Mucosa of gallbladder (tissue), 1 donor: Measurements from ENCODE around the gene PLPP1. TPM values are rescaled to one million over a fixed set of nuclear protein-coding genes. Genes with fewer than 3 reads are reported as not detected.

Experiments
- DNase-seq: peaks from one replicate; pipeline ENCODE4 v3.0.0-alpha.2; 2020; ENCODE audit warnings: low spot score
- total RNA-seq: library from RNA; stranded (reverse); gene quantifications from one replicate; pipeline ENCODE4 v1.2.1, GENCODE V29; 2021
- donor health status: DM: no; HTN: no; CAD: no.

The PLPP1 gene
- total RNA-seq, 1 donor from 2014 or later, result 146 TPM

DNA sequence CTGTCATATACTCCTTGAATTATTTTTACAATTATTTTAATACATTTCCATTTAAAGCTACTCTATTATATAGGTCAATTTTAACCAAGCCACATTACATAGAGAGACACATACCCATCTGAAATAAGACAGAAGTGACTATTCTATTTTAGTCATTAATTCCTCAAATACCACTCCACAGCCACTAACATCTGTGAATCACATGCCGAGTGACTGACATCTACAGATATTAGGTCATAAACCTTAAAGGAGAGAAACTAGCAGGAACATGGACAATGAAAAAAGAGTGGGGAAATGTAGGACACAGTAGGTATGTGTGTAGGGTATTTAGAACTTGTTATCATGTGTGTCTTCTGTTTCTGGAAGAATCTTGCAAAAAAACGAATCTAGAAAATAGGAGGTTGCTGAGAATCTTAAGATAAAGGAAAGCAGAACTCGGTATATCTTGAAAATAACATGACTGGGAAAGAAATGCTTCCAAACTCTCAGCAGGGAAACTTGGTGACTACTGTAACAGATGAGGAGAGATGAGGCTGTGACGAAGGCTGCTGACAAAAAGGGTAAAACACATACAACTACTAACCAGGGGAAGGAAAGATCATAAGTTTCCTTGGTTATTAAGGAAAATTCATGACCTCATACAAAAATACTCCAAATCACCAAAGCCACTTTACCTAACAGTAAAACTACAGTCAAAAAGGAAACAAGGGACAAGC, 84.6 kb downstream of the PLPP1 start:
- DNase-seq, result no peak

DNA sequence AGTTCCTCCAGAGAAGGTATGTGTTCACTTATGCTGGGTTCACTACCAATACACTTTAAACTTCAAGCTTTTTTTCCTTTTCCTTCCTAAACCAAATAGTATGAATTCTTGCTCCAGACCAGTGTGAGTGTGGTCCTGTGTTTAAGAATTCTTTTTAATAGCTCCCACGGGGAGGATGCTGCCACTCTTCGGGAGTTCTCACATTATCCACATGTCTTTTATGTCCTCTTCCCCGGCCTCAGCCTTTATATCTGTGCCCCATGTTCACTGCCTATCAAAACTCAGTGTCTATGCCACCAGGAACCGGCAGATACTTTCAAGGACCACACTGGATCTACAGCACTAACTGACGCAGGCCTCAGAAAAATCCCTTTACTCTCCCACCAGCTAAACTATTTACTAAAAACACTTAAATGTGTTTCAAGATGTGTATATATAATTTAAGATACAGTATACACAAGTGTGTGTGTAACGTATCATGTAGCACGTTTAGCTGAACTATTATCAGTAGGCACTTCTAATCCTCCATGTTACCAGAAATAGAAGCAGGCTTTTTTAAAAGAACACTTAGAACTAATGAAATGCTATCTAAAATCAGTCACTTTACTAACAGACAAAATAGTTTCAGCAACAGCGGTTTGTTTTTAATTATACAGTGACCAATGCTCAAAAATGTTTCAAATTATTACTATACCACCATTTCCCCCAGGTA, 88.0 kb downstream of the PLPP1 start:
- no peak for DNase-seq

DNA sequence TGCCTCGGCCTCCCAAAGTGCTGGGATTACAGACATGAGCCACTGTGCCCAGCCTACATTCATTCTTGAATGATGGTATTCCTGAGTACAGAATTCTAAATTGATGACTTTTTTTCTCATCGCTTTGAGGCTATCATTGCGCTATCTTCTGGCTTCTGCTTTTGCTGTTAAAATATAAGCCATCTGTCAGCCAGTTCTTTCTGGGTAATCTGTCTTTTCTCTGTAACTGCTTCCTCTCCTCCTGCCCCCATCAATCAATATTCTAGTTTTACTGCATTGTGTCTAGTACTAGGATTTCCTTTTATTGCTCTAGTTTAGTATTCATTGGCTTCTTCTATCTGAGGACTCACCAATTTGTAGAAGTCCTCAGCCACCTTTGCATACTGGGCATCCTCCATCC, 89.0 kb downstream of the PLPP1 start:
- DNase-seq, result no peak

DNA sequence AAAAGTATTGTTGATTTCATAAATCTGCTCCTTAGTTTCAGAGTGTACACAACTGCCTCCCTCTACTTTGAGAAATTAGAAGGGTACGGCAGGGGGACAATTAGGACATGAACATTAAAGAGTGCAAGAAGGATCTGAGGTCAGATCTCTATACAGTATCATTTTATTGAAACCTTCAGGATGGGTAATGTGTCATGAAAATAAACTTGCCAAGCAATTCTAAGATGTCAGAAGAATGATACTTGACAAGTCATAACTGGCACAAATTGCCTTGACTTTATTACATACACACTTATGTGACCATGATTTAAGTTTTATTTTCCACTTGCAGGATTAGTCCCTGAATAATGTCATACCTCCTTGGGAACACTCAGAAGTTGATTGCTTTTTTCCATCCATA, 92.8 kb downstream of the PLPP1 start:
- no peak for DNase-seq

DNA sequence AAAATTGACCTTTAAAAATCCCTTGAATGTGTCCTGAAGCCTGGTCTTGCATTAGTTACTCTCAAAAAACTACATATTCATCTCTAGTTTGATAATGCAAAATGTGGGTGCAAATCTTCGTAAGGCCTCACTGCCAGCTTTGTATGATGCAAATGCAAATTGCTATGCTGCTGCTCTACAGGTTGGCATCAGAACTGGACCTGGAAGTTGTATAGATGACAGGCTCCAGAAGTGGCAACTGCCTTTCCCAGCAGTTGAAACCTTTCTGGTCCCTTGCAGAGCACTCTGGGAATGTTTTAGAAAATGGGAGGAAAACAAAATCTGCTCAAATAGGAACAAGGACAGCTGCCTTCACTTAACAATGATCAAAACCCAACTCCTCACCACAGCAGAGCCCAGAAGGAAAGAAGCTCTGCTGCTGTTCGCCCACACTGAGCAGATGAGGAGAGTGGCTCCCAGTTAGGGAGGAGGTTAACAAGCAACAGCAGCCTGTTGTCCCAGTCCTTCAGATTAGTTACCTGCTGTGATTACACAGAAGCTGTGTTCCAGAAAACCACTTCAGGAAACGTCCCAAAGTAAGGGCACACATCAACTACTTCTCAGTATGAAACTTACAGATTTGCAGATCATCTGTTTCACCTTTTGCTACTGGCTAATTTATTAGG, 93.5 kb downstream of the PLPP1 start:
- DNase-seq, result no peak

DNA sequence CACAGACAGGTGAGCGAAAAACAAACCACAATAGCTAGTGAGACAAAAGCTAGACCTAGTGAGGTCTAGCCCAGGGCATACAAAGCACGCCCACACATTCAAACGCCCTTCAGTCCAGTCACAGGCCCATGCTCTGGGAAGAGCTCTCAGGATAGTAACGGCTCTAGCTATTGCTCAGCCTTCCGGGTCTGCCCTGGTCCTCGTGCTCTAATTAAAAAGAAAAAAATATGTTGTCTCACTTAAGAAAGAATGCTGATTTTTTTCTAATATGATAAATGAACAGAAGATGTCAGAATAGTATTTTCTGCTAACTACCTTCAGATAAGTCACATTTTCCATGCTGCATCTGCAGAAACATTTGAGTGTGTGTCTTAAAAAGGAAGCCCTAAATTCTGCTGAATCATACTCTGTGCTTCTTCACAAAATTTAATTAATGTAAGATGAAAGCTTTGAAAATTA, 94.5 kb downstream of the PLPP1 start:
- DNase-seq, result no peak

DNA sequence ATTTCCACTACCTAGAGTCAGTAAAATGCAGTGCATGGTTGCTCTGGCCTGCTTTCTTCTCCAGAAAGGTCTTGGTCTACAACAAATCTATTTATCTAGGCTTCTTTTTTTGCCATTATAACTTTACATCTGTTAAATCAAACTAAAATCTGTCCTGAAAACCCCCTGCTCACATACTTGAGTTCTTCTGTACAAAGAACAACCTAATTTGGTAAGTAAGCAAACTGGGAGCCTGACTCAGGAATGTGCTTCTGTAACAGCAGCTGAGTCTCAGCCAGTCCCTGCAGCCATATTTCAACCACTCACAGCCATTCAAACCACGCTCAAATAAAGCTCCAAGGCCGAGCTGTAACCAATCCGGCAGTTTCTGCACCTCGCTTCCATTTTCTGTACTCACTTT, 95.8 kb downstream of the PLPP1 start:
- peak; percentile 26 for DNase-seq

DNA sequence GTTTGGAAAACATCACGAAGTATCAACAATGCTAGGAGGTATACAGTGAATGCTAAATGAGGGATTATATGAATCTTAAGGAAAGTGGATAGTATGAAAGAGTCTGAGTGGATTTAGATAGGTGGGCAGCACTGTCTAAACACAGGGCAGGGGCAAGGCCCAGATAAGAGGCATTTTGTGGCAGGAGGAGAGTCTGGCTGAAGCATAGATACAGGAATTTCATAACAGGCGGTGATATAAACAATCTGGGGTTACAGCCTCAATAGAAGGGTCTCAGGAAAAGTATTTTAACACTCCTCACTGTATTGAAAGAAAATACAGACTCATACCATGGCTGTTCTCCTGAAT, 96.9 kb downstream of the PLPP1 start:
- DNase-seq, result no peak

DNA sequence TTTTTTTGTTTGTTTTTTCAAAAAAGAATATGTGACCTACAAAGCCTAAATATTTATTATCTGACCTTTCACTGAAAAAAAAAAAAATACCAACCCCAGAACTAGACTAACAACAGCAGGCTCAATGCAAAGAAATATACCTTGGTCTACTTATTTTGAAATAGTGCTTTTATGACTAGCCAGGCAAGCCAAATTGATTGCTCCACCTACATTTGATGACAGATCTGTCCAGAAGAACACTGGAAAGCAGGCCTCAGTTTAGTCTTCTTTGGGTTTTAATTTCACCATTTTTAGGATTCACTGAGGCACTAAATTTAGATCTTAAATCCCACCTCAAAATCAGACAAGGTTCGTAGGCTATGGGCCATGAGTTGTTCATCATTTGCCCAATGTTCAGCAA, 97.3 kb downstream of the PLPP1 start:
- no peak for DNase-seq

DNA sequence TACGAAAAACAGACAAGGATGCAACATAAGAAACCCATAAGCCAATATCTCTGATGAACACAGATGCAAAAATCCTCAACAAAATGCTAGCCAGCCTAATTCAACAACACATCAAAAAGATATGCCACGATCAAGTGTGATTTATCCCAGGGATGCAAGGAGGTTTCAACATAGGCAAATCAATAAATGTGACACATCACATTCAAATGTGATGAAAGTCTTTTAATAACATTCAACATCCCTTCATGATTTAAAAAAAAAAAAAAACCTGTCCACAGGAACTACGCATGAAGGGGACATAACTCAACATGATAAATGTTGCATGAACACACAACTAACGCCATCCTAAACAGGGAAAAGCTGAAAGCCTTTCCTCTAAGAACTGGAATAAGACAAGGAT, 102.2 kb downstream of the PLPP1 start:
- no peak for DNase-seq

DNA sequence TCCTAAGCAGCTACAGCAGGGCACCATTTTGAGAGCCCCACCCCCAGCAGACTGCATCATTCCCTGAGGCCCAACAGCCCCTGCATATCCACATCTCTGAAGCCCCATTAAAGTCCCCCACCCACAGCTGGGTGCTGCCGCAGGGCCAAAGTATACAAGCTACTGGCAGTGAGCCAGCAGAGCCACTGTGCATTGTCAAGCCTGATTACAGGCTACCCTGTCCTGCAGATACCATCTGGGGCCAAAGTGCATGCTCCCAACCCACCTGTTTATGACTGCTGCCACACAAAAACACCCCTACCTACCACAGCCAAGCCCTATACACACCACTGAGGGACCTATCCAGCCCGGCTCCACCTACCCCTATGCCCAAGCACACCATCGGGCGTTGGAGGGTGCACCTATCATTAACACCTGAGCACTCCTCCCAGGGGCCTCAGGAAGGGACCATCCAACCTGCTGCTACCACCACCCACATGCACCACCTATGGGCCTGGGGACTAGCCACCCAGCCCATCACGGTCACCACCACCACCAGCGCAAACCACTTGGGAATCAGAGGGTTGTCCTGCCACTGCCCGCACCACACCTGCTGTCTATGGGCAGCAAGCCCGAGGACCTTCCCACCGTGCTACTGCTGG, 105.0 kb downstream of the PLPP1 start:
- DNase-seq, result no peak

DNA sequence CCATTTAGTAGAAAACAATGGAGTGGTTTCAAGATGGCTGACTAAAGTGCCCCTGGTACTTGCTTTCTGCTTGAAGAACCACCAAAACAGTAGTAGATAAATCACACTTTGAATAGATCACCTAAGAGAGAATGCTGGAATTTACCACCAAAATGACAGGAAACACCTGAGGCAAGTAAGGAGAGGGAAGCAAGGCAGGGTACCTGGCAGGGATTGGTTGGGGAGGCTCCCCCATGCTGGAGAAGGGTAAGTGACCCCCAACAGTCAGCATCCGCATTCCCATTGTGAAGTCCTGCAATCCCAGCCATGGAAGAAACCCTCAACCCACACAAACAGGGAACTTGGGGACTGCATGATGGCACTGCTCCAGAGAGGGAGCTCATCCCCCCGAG, 105.5 kb downstream of the PLPP1 start:
- no peak for DNase-seq

DNA sequence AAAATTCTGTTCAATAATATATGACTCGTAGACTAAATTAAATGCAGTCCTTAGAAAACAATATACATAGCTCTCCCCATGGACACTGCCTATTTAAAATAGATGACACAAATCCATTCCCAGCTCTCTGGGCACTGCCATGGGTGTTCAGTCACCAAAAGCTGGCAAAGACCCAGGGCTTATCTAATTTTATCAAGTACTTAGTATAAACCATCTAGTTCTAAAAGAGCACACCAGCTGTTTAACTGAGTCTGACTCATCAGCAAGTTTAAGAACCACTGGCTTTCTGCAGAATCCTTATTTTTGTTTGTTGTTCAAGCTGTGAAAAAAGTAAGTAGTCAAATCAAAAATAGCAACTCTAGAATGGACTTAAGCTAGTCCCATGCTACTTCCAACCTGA, 107.6 kb downstream of the PLPP1 start:
- DNase-seq, result peak; percentile 38

DNA sequence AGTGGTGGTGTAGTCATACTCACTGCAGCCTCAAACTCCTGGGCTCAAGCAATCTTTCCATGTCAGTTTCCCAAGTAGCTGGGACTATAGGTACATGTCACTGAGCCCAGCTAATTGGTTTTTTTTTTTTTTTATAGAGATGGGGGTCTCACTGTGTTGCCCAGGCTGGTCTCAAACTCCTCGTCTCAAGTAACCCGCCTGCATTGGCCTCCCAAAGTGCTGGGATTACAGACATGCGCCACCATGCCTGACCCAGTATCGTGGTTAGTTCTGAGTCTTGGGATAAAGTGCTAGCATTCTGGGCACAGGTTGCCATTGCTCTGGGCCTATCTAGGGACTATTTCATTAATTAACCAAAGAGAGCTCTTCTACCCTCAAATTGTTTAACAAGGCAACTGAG, 108.3 kb downstream of the PLPP1 start:
- no peak for DNase-seq

DNA sequence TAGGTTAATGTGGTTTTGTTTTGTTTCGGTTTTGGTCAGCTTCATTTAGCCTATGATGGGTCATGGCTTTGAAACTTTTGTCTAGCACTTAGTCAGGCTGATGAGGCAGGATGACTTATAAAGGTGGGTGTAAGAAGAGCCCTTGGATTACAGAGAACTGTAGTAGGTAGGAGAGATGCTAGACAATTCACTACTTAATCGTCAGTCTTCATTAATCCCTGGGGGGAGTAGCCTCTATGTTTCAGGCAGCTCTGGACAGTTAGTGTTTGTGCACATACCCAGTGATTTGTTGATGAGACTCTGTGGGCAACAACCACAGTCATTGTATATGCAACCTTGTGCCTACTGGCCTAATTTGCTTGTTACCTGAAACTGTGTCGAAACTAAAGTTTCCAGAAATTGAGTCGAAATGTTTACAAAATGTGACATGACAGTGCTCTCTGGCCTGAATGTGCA, 113.7 kb downstream of the PLPP1 start:
- DNase-seq, result no peak

DNA sequence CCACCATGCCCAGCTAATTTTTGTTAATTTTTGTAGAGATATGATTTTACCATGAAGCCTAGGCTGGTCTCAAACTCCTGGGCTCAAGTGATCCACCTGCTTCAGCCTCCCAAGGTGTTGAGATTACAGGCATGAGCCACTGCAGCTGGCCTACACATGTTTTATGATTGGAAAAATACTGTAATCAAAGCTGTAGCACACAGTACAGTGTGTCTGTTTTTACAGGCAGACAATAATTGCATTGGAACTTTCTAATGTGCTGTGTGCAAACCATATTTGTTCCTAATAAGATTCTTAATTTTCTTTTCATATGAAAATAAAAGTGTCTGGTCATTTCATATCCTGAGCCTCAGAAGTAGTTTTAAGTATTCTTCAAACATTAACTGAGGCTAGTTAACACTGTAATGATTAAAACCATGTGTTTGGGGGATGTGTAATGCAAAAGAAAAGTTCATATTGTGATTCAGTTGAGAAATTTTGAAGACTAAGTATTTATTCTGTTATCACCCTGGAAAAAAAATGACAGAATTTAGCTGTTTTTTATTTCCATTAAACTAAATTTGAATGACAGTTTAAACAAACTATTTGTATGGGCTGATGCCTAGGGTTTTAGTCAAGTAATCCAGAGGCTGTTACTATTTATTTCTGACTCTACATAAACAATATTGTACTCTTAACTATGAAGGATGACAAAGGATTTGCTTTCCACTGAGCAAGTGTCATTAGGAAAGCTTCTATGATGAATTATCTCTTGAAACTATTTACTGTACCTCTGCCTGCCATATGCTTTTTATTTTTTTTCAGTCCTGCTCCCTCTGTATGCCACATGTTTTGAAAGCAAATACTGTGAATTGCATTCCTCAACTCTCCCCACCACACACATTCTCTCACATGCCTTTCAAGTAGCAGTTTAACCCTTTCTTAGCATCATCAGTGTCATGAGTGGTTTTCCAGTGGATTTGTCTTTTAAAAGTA, 115.5 kb downstream of the PLPP1 start:
- no peak for DNase-seq

DNA sequence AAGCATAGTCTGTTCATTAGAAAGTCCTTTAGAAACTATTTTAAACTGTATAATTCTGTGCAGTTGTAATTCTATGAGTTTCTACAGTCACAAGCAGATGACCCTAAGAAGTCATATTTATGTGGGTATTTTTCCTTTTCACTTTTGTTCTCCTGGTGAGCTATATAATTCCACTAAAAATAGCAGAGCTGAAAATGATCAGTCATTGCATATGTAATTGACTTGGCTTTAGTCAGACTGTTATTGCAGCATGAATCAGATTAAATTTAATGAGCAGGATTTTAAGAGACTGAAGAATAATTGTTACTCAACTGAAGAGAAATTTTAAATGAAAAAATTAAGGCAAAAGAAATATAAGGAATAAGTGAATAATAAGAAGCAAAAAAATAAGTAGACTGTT, 118.5 kb downstream of the PLPP1 start:
- DNase-seq, result no peak

DNA sequence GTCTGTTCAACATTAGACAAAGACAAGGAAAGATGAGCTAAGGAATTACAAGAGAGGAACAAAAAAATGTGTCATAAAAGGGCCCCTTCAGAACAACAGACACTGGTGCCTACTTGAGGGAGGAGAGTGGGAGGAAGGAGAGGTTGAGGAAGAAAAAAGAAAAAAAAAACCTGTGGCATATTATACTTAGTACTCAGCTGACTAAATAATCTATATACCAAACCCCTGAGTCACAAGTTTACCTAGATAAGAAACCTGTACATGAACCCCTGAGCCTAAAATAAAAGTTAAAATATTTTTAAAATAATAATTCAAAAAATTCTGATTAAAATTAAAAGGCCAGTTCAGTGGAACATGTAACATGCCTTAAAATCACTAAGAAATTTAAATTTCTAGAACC, 119.7 kb downstream of the PLPP1 start:
- no peak for DNase-seq

DNA sequence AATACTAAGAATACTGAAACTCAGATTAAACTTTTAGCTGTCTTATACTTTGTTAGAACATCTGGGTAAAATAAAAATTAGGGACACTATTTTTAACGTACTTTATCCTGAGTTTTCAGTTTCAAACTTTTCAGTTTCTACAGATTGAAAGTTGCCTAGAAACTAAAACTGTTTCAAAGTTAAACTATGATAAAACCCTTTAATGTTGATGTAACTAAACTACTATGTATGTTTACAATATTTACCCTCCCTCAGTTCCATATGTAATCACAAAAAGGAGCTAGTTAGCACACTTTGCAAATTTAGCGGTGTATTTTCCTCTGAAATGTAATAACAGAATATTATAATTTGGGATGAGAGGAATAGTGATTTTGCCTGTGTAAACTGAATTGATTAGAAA, 121.1 kb downstream of the PLPP1 start:
- no peak for DNase-seq

DNA sequence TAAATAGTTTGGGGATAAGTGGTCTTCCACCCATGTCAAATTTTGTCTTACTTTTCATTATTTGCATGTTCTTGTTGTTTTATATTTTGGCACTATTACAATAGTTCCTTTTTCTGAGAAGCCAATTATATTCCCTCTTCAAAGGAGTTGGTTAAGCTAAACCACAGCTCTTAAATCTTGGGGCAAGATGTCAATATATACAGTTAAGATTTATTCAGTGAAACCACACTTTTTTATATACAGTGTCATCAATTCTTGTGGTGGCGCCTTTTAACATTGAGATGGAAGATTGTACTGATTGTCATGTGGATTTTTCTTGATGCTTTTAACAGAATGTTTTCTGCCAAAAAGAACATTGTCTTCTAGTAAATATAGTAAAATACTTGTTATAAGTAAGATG, 122.9 kb downstream of the PLPP1 start:
- DNase-seq, result no peak

DNA sequence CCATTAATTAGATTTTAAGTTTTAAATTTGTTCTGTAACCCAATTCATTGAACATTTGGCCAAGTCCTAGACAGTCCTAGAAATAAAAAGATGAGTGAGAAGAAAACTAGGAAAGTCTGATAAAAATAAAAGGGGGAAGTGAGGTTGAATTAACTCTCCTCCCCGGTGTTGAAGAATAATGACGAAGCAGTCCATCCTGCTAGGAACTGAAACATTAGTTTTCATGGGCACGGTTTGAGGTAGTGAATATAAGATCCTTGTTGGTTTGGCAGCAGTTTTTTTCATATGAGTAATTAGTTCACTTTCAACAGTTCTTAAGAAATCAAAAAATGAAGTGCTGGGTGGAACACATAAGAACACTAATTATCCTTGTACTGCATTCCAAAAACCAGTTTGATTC, 123.9 kb downstream of the PLPP1 start:
- DNase-seq, result no peak
